Hepatocyte (in vitro differentiated cells): Measurements from ENCODE around the gene SLC26A1.

ENCODE experiments used
- CTCF ChIP-seq: fragments of 200-600 bp; sonication (generic); IDR thresholded peaks from 2 replicates; pipeline ENCODE4 v1.5.1; 2016; ENCODE audit warnings: antibody characterized with exemption, mild to moderate bottlenecking; ENCODE audit not compliant: poor library complexity
- EZH2 ChIP-seq: fragments of 200-600 bp; sonication (generic); IDR thresholded peaks from 2 replicates; pipeline ENCODE4 v1.6.1; 2016; ENCODE audit warnings: antibody characterized with exemption, mild to moderate bottlenecking, borderline replicate concordance

- TF ChIP-seq EZH2 (no peak), CTCF (no peak)
These were observed 43.5 kb downstream of the SLC26A1 start for GRCh38 chr4:949656-950055.
